Brain microvascular endothelial cell (primary cell): Measurements from ENCODE around the gene DCC.

Source experiments
- DNase-seq: peaks from one replicate; pipeline ENCODE4 v3.0.0-alpha.2; 2020
- H3K27ac ChIP-seq: fragments of 250-450 bp; sonication (Bioruptor Pico); 2 replicates; pipeline ENCODE4 v1.5.1; 2020; ENCODE audit warnings: mild to moderate bottlenecking, moderate library complexity
- H3K27me3 ChIP-seq: fragments of 250-450 bp; sonication (Bioruptor Pico); replicated peaks from 2 replicates; pipeline ENCODE4 v1.5.1; 2020; ENCODE audit warnings: mild to moderate bottlenecking
- H3K36me3 ChIP-seq: fragments of 250-450 bp; sonication (Bioruptor Pico); replicated peaks from 2 replicates; pipeline ENCODE4 v1.5.1; 2020; ENCODE audit warnings: mild to moderate bottlenecking
- H3K4me3 ChIP-seq: 2 replicates; pipeline ENCODE4 v1.5.1; 2011; ENCODE audit warnings: low read depth, mild to moderate bottlenecking, control low read depth, low read length, moderate library complexity
- in situ Hi-C: cut with HindIII; loops from 2 replicates; pipeline ENCODE4 v1.10.0; 2017; ENCODE audit warnings: low sequenced_read_pairs, low pct_ligation_motif_present
- TF ChIP-seq, protein P1 (sequence below): IDR thresholded peaks from 2 replicates; pipeline ENCODE4 v1.5.1; 2011; ENCODE audit warnings: low read depth, mild to moderate bottlenecking, moderate library complexity, low read length, control low read depth, inconsistent platforms; ENCODE audit errors: missing control alignments

The DCC gene

DNA sequence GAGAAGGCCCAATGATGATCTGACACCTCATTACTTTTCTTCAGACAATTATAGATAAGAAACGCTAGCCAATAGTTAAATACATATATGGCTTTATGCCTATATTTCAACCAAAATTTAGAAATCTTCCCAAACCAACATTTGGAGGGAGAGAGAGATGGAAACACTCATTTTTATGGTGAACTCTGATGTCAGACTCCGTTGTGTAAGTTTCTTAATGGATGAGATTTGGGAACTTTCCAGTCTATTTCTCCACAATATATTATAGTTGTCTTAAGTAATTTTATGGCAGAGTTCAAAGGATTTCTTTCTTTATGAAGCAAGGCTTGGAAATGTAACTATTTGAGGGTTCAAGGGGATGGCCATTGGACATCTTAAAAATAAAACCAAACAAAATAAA lies 407.0 kb downstream of the DCC start:
- TF ChIP-seq, protein P1, sequence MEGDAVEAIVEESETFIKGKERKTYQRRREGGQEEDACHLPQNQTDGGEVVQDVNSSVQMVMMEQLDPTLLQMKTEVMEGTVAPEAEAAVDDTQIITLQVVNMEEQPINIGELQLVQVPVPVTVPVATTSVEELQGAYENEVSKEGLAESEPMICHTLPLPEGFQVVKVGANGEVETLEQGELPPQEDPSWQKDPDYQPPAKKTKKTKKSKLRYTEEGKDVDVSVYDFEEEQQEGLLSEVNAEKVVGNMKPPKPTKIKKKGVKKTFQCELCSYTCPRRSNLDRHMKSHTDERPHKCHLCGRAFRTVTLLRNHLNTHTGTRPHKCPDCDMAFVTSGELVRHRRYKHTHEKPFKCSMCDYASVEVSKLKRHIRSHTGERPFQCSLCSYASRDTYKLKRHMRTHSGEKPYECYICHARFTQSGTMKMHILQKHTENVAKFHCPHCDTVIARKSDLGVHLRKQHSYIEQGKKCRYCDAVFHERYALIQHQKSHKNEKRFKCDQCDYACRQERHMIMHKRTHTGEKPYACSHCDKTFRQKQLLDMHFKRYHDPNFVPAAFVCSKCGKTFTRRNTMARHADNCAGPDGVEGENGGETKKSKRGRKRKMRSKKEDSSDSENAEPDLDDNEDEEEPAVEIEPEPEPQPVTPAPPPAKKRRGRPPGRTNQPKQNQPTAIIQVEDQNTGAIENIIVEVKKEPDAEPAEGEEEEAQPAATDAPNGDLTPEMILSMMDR, result no peak
- Histone ChIP-seq H3K36me3 (no peaks in the 10 kb centered on the region), H3K27me3 (no peaks in the 10 kb centered on the region), H3K4me3 (no peak overlapping the region), H3K27ac (no peak overlapping the region)
- in situ Hi-C loops, result no loop called here
- no peak for DNase-seq

DNA sequence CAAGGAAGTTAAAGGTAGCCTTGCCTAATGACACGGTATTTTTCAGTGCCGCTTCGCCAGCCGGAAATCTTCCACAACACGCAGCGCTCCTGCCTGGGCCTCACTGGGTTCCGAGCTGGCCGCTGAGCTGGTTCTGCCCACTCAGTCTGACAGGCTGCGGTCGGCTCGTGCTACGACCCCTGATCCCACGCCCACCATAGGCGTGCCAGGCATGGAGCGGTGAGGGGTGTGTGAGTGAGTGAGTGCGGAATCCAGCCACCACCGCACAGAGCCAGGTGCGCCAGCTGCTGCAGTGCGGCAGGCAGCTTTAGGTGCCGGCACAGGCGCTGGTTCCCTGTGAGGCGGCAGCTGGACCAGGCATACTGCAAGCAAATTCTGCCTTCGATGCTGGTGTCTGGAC lies 407.9 kb downstream of the DCC start:
- TF ChIP-seq, protein P1, result no peak
- Histone ChIP-seq H3K4me3 (no peak overlapping the region), H3K27me3 (no peaks in the 10 kb centered on the region), H3K36me3 (no peaks in the 10 kb centered on the region), H3K27ac (no peak overlapping the region)
- in situ Hi-C loops, result no loop called here
- DNase-seq, result no peak

DNA sequence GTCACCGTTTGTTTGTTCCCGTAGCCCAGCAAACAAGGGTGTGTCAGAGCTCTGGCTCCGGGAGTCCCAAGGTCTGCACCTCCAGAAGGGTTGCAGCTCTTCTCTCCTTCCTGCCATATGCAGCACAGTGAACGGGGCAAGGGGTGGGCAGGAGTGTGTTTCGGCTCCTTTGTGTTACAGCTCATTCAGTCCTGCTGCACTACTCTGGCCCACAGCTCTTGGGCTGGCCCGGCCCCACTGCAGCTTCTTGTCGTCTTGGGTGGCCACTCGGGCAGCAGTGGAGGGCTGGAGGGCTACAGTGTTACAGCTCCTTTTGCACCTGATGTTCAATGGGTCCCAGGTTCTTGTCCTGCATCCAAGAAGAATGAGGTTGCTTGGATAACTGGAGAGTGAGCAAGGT lies 408.3 kb downstream of the DCC start:
- TF ChIP-seq, protein P1, result no peak
- in situ Hi-C loops, result no loop called here
- Histone ChIP-seq H3K4me3 (no peak overlapping the region), H3K36me3 (no peaks in the 10 kb centered on the region), H3K27me3 (no peaks in the 10 kb centered on the region), H3K27ac (no peak overlapping the region)
- DNase-seq, result no peak

DNA sequence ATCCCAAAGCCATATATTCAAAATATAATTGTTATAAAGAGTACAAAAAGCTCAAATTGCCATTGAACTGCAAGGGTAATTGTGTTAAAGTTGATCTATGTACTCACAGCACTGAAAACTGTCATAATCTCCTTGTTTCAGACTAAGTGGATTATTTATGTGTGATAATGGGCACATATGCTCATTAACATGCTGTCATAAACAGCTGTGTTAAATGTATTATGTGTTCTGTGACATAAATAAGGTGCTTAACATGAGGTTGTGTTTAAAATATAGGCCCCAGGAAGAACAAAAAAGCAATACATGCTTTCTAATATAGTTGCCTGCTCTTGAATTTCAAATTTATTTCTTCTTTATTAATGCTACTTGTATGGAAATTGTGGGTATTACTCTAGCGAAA lies 409.5 kb downstream of the DCC start:
- no peak for DNase-seq
- in situ Hi-C loops, result no loop called here
- no peak overlapping the region for H3K27ac ChIP-seq
- TF ChIP-seq, protein P1, result no peak
- no peaks in the 10 kb centered on the region for H3K27me3 ChIP-seq
- no peak overlapping the region for H3K4me3 ChIP-seq
- H3K36me3 ChIP-seq, result no peaks in the 10 kb centered on the region

GRCh38 chr18:52750995-52751394 lies 411.0 kb downstream of the DCC start:
- Histone ChIP-seq H3K36me3 (no peaks in the 10 kb centered on the region), H3K27me3 (no peaks in the 10 kb centered on the region), H3K4me3 (no peak overlapping the region), H3K27ac (no peak overlapping the region)
- in situ Hi-C loops, result no loop called here
- TF ChIP-seq, protein P1, result no peak
- no peak for DNase-seq

DNA sequence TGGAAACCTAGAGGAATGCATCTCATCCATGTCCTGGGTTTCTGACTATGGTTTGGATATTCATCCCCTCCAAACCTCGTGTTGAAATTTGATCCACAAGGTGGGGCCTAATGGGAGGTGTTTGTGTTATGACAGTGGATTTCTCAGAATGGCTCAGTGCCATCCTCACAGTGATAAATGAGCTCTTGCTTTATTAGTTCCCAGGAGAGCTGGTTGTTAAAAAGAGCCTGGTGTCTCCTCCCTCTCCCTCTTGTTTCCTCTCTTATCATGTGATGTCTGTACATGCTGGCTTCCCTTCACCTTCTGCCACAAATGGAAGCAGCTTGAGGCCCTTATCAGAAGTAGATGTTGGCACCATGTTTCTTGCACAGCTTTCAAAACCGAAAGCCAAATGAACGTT lies 424.3 kb downstream of the DCC start:
- in situ Hi-C loops, result no loop called here
- H3K4me3 ChIP-seq, result no peak overlapping the region
- no peaks in the 10 kb centered on the region for H3K36me3 ChIP-seq
- H3K27me3 ChIP-seq, result no peaks in the 10 kb centered on the region
- no peak for DNase-seq
- TF ChIP-seq, protein P1, result no peak
- H3K27ac ChIP-seq, result no peak overlapping the region
